Hindlimb muscle (tissue), 1 donor: ENCODE data around the gene CLPX. TPM values are rescaled to one million over a fixed set of nuclear protein-coding genes. Genes with fewer than 3 reads are reported as not detected.
"Not testable (repeated sequence)": the region's sequence is repeated elsewhere in the genome, so short reads cannot be mapped to it uniquely, and the experiment has no call there.

Source experiments
- DNase-seq: peaks from one replicate; pipeline ENCODE4 v3.0.0-alpha.2; 2013
- polyA plus RNA-seq: library from polyadenylated mRNA; unstranded; fragments of 120-200 nt; gene quantifications from one replicate; pipeline ENCODE4 v1.2.1, GENCODE V29; 2013; ENCODE audit not compliant: insufficient read length

CLPX gene
- polyA plus RNA-seq, 1 donor, result 43.9 TPM

- DNase-seq, result no peak
Measured at GRCh38 chr15:65204931-65205660, 20.0 kb upstream of the CLPX start.

- no peak for DNase-seq
Measured at GRCh38 chr15:65204236-65204930, 19.2 kb upstream of the CLPX start.

- no peak for DNase-seq
Measured at GRCh38 chr15:65201918-65202317, 16.8 kb upstream of the CLPX start.

GRCh38 chr15:65198571-65198970, 13.4 kb upstream of the CLPX start:
- no peak for DNase-seq

GRCh38 chr15:65197337-65197645, 12.1 kb upstream of the CLPX start:
- DNase-seq, result no peak

- no peak for DNase-seq
Measured at GRCh38 chr15:65196637-65197336, 11.6 kb upstream of the CLPX start.

GRCh38 chr15:65195548-65195923, 10.4 kb upstream of the CLPX start:
- peak; percentile 90 for DNase-seq

GRCh38 chr15:65194826-65195547, 9.8 kb upstream of the CLPX start:
- peak; percentile 79 for DNase-seq

- DNase-seq, result no peak
Measured at GRCh38 chr15:65192016-65192415, 6.9 kb upstream of the CLPX start.

GRCh38 chr15:65189102-65189740, 4.1 kb upstream of the CLPX start:
- DNase-seq, result peak; percentile 69

GRCh38 chr15:65188472-65188871, 3.3 kb upstream of the CLPX start:
- DNase-seq, result not testable (repeated sequence)

GRCh38 chr15:65184305-65184867, 756 bp downstream of the CLPX start:
- peak; percentile 51 for DNase-seq

- no peak for DNase-seq
Measured at GRCh38 chr15:65183865-65184159, 1.3 kb downstream of the CLPX start.

GRCh38 chr15:65182538-65182937, 2.6 kb downstream of the CLPX start:
- DNase-seq, result no peak

- DNase-seq, result not testable (repeated sequence)
Measured at GRCh38 chr15:65181582-65182353, 3.4 kb downstream of the CLPX start.

- DNase-seq, result no peak
Measured at GRCh38 chr15:65180167-65180566, 5.0 kb downstream of the CLPX start.

- no peak for DNase-seq
Measured at GRCh38 chr15:65177901-65178300, 7.2 kb downstream of the CLPX start.

GRCh38 chr15:65176056-65176455, 9.1 kb downstream of the CLPX start:
- DNase-seq, result no peak

GRCh38 chr15:65175511-65175910, 9.6 kb downstream of the CLPX start:
- no peak for DNase-seq

- no peak for DNase-seq
Measured at GRCh38 chr15:65174509-65174908, 10.6 kb downstream of the CLPX start.

- DNase-seq, result no peak
Measured at GRCh38 chr15:65172531-65172930, 12.6 kb downstream of the CLPX start.

- DNase-seq, result no peak
Measured at GRCh38 chr15:65171428-65171827, 13.7 kb downstream of the CLPX start.
